Measurements from ENCODE around the gene RBFOX2.
"Not testable (repeated sequence)": the region's sequence is repeated elsewhere in the genome, so short reads cannot be mapped to it uniquely, and the experiment has no call there.

RBFOX2 gene

DNA sequence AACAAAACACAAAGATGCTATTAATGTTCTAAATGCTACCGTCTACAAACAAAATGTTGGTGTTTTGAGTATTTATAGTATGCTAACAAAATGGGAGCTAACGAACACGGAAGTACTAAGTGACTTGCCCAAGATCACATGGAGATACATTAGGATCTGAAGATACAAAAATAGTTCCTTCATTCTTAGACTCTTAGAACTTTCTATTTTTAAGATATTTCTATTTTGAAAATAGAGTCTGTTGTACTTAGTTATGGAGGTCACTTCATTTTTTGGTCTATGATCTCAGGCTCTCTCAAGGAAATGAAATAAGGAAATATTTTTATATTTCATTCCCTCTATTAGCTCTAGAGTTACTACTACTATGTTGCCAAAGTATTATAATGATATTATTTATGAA is 246.7 kb downstream of the RBFOX2 start:
- no peak for DNase-seq (ENCODE audit: low read depth, low spot score)

DNA sequence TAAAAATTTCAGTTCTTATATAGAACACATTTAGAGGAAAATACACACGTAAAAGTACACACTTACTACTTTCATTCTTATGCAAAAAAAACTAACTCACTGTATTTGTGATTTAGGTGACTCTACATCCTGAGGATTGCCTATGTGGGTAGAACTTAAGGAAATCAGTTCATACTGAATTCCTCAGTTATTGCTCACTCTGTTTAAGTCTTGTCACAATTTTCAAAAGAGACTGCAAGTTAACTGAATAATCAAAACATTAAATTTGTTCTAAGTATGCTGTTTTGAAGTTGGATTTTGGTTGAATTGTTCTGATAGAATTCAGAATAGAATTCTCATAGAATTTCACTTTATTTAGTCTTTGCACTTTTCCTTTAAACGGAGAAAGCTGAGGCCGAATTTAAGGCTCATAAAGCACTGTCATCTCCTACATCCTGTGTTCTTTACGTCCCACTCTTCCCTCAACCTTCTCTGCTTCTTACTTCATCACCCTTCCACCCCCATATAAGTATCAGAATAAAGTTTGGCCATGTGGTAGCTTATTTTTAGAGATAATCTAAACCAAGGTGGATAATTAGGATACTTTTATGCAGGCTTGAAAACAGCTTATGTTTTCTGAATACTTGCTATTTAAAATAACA is 251.2 kb downstream of the RBFOX2 start:
- no peak for DNase-seq (ENCODE audit: low read depth, low spot score)

DNA sequence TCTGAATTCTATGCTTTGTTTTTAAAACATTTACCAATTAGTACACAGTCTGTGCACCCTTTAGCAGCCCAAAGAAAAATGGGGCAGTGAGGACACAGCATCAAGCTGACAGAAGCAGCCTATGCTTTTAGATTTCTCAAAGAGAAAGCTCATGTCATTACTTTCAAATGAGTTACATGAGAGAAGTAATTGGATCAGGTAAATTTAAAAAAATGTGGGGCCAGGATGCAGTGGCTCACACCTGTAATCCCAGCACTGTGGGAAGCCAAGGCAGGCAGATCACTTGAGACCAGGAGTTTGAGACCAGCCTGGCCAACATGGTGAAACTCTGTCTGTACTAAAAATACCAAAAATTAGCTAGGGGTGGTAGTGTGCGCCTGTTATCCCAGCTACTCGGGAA is 253.3 kb downstream of the RBFOX2 start:
- no peak for DNase-seq (ENCODE audit: low read depth, low spot score)

DNA sequence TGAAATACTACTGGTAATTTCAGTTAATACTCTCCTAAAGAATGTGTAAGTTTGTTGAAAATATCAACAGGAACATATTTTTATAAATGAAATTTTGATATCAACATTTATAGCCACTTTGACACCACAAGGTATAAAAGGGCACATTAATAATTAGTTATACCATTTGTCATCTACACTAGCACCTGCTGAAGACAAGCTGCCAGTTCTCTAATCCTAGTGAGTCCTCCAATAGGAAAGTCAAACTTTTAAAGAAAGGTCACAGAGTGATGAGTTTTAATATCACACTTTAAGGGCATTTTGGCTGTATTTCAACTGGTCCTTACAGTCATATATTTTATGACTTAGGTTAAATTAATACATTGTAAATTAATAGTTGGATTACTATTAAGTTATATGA is 258.6 kb downstream of the RBFOX2 start:
- DNase-seq (ENCODE audit: low read depth, low spot score), result no peak

DNA sequence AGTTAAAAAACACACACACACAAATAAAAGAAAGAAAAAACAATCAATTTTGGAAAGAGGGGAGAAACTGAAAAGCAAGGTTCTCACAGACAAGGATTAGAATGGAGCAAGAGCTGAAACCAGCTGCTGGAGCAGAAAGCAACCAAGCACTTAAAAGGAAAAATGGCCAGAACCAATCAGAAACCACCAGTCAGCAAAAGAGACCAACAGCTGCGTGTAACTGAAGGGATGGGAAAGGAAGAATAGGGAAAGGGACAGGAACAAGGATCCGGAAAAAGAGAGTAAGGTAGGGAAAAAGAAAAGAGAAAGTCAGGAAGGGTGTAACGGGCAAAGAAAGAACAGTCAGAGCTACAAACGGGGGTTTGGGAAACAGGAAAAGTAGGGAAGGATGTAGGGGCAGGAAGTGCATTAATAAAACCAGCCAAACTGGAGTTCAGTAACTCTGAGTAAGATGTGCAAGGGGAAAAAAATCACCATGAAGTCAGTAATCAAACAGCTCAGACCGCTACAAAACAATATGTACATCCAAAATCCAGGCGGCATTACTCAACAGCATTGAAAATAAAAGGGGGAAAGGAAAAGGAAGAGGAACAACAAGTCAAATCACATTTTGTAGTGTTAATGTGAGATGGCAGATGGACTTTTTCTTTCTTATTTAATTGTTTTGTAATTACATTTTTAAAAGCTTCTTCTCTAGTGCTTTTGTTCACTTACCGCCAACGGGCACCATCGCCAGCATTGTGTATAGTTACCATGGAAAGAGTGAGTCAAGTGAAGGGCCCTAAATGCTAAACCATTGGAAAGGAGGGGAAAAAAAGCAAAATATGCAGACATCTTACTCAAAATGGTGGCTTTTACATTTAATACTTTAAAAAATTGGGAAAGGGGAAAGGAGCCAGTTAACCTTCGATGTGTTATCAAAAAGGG is 261.7 kb downstream of the RBFOX2 start:
- DNase-seq (ENCODE audit: low read depth, low spot score), result no peak

DNA sequence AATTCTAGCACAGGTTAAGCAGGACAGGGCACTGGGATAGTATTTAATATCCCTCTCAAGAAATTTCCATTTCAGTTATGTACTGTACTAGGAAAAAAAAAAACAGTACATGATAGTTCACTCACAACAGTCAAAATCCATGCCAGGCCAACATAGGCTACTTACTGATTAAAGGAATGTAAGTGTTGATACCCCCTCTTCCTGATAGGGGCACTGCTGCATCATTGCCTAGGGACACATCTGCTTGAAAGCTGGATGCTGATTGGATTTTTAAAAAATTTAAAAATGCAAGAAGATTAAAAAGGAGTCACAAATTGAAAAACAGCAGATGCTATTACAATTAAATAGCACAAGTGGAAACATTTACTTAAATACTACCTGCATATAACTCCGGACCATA is 267.6 kb downstream of the RBFOX2 start:
- DNase-seq (ENCODE audit: low read depth, low spot score), result no peak

DNA sequence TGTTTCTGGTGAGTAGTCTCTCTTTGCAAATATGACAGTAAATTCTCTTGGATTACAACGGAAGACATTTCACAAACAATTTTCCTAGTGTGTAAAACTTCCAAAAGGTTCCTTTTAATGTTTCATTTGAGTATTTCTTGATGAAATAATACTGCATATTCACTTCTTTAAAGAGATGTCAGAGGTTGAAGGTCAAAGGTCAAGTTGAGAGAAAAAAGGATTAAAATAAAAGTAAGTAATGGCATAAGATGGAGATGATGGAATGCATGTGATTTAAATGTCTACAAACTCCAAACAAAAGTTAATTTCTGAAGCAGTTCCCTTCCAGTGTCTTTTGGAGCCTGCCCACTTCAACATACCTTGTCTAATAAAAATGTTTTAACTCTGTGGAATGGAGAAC is 270.2 kb downstream of the RBFOX2 start:
- no peak for DNase-seq (ENCODE audit: low read depth, low spot score)

DNA sequence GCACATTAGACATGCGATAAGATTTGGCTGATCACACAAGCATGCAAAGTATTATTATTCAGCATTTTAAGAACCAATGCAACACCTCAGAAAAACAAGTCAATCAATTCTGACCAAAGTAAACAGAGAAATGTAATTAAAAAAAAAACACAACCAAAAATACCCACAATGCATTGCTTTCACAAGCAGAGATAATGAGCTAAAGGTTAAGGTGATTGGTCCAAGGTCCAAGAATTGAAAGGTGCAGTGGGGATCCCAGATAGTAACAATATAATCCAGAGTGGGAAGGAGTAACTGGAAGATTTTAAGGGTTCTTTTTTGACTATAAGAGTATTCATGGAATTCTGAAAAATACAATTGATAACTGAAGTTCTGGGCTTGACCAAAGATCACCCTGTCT is 271.9 kb downstream of the RBFOX2 start:
- no peak for DNase-seq (ENCODE audit: low read depth, low spot score)

DNA sequence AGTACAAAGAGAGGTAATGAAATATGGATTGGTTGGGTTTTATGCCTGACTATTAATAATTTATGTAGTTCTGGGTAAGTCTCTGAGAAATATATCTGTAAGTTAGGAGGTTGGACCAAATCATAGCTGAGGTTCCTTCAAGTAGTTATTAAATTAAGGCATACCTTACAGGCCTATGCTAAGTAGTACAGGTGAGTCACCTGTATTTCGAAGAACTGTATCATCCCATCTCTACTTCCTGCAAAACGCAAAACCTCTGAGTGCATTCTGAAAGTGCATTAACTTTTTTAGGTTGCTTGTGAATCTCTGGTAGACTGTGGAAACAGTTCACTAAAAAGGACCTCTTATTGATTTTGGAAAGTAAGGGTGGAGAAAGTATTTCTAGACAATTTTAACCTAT is 273.9 kb downstream of the RBFOX2 start:
- no peak for DNase-seq (ENCODE audit: low read depth, low spot score)

DNA sequence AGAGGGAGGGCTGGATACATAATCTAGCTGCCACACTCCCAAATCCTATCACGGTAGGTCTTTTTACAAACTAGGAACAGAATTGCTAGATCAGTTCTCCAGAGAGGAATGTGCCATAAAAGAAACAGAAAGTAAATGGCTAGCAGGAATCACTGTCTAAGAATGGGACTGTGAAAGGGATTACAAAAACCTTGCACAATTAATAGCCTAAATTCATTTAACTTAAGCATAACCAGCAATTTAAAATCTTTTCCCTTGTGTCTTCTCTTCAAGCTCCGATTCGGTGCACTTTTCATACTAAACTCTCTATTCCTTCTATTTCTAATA is 275.8 kb downstream of the RBFOX2 start:
- no peak for DNase-seq (ENCODE audit: low read depth, low spot score)

DNA sequence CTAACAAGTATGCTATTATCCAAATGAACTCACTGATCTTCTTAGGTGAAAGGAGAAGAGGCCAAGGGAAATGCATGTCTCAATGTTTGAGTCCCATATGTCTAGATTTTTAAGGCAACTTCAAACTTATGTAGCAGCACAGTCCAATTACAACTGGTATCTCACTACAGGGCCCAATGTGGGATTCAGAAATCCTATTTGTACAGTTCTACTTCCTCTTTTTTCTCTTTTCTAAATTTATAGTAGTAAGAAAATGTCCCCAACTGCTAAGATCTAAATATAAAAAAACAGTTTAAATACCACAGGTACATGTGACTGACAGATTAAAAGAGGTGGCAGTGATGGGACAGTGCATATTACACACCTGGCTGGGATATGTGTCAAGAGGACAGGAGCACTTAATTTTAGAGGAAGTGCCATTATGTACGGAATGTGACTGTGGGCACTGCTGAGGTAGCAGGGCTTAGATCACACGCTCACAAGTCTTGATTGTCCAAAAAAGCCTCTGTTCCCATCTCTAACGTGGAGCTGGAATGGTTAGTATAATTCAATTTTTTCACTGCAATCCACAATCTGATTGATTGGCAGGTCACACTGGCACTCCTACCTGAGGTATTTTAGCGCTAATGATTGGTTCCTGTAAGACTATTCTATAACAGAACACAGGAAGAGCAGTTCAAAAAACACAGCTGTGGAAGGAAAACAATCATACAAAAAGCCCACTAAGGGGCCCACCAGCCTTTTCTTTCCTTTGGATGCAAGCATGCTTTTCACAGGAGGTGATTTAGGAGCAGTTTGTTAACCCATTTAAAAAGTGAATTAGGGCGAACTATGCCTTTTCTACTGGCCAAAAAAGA is 276.4 kb downstream of the RBFOX2 start:
- DNase-seq (ENCODE audit: low read depth, low spot score), result no peak

DNA sequence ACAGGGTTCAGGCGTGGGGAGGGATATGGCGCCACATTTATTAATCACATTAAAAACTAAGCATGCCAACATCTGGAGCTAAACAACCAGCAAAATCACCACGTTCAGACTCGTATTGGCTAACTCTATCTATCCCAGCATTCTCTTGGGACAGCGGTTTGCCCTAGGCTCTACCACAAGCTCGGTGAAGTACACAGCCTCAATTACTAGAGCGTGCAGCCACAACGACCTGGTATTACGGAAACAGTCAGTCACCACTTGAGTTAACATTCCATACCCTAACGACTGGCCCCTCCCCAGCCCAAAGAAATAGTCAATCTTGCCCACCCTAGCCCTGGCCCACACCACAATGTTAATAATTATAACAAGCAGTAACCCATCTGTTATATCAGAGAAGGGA is 278.8 kb downstream of the RBFOX2 start:
- DNase-seq (ENCODE audit: low read depth, low spot score), result no peak

DNA sequence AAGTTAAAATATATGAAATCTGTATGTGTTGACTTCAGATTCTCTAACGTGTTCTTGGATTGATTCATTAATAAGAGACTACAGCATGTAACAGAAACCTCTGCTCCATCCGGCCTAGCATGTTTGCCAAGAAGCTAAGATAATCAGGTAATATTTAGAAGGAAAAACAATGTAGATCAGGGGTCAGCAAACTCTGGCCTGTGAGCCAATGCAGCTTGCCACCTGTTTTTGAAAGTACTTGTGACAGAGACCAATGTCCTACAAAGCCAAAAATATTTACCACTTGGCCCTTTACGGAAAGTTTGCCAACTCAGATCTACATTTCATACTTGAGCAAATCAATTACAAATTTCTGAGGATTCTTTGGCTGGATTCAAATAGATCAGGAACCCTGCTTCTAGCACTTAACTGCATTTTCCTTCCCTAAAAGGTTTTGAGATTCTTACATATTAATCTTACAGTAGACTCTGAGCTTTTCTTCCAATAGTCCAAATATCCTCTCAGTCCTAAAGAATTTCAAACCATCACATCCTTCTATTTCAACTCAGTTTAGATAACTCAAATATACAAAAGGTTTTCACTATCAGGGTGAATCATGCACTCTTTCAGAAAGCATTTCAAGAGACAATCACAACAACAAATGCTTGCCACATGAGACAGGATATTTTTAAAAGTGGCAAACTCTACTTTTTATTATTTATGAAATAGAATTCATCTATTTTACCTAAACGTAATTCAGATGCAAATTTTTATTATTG is 281.5 kb downstream of the RBFOX2 start:
- DNase-seq (ENCODE audit: low read depth, low spot score), result no peak

DNA sequence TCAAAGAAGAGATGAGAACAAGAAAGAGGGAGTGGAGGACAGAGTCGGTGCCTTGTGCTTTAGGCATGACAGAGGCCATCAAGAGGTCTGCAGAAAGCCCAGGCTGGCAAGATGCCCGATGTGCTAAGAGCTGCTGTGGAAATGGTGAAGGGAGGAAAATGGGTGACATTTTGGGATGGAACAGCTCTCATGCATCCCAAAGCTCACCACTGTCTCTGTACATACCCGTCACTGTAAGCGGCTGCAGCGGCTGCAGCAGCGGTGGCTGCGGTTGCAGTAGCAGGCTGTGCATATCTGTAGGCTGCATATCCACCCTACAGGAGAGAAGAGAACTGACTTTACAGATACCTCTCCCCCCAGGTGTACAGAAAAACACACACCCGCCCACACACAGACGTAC is 282.4 kb downstream of the RBFOX2 start:
- DNase-seq (ENCODE audit: low read depth, low spot score), result no peak

DNA sequence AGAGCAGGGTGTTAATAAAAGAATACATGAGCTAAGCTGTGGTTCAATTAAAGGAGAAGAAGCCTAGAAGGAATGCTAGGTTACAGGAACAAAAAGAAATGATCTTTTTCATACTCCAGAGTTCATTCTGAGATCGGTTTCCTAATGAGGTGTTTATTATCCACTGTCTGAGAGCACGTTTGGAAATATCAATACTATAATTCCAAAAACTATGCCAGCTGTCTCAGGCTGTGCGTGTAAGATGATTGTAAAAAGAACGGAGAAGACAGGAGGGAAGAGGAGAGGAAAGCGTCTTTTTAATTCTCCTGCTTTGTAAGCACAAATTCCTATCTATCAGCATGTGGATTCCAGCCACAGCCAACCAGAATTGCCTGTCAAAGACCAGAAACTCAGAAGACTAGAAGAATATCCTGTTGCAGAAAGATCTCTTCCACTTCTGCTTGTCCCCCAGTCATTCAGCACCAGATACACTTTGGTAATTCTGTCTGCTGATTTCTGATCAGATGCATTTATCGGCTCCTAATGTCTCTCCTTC is 285.2 kb downstream of the RBFOX2 start:
- no peak for DNase-seq (ENCODE audit: low read depth, low spot score)

DNA sequence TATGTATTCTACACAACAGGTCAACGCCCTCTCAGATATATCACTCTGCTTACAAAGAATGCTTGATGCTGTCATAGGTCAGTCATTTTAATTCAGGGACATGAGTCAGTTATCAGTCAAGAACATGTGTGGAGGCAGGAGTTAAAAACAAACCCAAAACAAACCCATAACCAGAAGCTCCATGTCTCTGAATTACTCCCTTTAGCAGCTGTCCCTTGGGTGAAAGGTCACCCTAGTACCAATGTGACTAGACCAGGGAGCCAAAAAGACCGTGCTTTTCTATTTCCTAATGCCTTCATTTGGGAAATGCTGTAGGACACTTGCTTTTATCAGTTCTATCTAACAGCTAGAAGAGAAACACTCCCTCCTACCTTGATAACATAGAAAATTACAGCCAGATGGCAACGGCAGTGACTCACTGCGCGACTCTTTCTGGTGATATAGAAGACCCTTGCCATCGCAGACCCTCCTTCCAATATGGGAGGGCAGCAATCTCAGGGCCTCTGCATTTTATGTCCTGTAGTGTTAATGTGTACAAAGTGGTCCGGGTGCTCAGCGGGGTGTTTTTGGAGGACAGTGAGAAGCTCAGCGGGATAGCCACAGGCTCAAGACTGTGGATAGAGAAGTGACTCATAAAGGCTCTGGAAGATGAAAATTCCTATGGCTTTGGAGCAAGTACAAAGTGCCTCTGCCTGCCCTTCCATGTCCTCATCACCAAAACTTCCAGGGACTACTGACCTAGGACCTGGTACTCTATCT is 286.1 kb downstream of the RBFOX2 start:
- no peak for DNase-seq (ENCODE audit: low read depth, low spot score)

DNA sequence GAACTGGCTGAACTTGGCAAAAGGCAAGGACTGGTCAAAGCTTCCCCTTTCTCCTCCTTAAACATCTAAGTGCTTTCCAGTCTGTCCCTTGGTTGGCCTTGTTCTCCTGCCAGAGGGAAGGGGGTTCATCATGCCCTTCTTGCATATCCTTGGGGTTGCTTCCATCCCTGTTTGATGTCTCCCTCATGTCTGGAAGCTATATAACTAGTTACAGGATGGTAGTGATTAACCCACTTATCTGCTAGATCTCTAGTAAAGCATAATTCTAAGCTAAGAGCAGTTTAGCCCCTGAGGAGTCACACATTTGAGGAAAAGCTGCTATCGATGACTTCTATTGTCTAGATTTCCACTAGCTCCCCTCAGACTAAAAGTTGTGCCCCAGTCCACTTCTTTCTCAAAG is 288.0 kb downstream of the RBFOX2 start:
- no peak for DNase-seq (ENCODE audit: low read depth, low spot score)

DNA sequence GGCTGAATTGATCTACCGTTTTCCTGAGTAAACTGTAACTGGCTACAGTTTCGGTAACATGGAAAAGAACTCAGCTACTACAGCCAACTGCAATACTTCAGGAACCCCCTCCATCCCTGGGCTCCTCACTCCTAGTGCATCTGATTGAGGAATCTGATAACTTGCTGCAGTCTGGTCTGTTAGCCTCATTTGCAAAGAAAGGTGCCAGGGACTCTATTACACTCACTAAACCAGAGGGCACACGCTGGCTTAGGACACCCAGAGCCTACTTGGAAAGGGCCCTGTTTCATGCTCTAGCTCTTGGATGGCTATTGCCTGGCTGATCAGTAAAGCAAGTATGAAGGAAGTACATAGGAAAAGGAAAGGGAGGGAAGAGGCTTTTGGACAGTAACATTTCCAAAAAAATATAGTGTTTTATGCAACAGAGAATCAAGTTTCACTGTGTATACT is 288.7 kb downstream of the RBFOX2 start:
- no peak for DNase-seq (ENCODE audit: low read depth, low spot score)

DNA sequence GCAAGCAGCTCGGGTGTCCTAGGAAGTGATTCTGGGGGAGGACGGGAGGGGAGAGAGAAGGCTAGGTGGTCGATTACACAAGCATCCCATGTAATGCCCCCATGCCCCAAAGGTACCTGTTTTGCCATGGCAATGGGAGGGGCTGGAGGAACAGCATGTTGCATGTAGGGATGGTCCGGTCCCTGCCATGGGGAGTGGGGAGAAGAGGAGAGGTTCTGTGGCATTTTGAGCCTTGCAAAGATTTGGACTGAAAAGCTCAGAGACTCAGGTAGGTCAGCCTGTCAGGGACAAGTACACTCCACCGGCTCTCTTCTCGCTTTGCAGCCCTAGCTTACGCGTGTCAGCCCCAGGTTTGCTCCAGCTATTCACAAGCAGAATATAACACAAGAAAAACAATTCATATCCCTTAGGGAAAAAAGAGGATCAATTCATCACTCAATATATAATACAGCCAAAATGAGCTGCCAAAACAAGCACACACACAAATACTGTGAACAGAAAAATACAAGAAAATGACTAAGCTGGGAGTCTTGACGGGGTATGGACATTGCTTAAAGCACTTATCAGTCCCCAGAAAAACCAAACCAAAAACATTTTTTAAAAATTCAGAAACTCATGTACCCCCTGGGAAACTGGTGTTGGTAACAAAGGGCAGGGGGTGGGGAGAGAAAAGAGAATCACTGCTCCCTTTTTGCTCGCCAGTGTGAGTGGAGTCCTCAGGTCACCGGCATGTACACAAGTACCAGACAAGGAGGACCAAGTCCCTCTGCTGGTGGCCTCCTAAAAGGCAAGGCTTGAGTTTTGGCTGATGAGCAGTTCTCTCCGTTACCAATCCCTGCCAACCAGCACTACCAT is 289.3 kb downstream of the RBFOX2 start:
- DNase-seq (ENCODE audit: low read depth, low spot score), result no peak

DNA sequence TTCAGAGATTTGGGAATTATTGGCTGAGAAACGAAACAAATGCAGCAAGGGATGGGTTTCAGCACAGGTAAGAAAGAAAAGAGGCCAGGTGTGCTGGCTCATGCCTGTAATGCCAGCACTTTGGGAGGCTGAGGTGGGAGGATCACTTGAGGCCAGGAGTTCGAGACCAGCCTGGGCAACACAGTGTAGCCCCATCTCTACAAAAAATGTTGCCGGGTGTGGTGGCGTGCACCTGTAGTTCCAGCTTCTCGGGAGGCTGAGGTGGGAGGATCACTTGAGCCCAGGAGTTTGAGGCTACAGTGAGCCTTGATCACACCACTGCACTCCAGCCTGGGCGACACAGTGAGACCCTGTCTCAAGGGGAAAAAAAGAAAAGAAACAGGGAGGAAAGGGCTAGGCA is 290.7 kb downstream of the RBFOX2 start:
- DNase-seq (ENCODE audit: low read depth, low spot score), result not testable (repeated sequence)
